GM12865 (cell line): ENCODE results near the gene PTPRF.
"Not testable (repeated sequence)": the region's sequence is repeated elsewhere in the genome, so short reads cannot be mapped to it uniquely, and the experiment has no call there.

Experiments
- DNase-seq: peaks from one replicate; pipeline ENCODE4 v3.0.0; 2010; ENCODE audit warnings: low read depth
- H3K4me3 ChIP-seq: 2 replicates; pipeline ENCODE4 v1.5.1; 2011; ENCODE audit warnings: mild to moderate bottlenecking, low read depth, low read length, control low read depth
- TF ChIP-seq, protein P1 (sequence below): IDR thresholded peaks from 2 replicates; pipeline ENCODE4 v1.5.1; 2011; ENCODE audit warnings: low read length, control low read depth, low read depth, inconsistent platforms; ENCODE audit not compliant: insufficient read depth; ENCODE audit errors: missing control alignments

Gene PTPRF

DNA sequence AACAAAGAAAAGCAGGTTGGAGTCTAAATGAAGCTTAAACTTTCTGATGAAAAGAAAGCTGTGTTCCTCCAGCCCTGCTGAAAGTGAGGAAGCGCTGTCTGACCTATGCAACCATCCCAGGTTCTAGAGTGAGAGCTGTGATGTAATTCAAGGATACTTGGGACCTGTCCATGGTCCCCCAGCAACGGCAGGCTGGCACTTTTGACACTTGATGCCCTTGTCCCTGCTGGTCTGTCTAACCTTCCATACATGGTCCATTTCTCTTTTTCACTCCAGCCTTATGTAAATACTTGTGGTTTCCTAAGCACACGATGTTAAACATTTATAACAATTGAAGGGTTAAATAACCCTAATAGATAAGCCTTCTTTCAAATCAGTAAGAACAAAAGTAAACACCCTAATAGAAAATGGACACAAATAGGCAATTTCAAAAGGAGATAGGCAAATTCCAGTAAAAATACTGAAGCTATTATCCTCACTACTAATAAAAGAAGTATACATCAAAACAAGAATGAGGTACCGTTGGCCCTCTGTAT, 101.5 kb downstream of the PTPRF start:
- TF ChIP-seq, protein P1, sequence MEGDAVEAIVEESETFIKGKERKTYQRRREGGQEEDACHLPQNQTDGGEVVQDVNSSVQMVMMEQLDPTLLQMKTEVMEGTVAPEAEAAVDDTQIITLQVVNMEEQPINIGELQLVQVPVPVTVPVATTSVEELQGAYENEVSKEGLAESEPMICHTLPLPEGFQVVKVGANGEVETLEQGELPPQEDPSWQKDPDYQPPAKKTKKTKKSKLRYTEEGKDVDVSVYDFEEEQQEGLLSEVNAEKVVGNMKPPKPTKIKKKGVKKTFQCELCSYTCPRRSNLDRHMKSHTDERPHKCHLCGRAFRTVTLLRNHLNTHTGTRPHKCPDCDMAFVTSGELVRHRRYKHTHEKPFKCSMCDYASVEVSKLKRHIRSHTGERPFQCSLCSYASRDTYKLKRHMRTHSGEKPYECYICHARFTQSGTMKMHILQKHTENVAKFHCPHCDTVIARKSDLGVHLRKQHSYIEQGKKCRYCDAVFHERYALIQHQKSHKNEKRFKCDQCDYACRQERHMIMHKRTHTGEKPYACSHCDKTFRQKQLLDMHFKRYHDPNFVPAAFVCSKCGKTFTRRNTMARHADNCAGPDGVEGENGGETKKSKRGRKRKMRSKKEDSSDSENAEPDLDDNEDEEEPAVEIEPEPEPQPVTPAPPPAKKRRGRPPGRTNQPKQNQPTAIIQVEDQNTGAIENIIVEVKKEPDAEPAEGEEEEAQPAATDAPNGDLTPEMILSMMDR: no peak
- H3K4me3 ChIP-seq: no peak overlapping the region
- no peak for DNase-seq

DNA sequence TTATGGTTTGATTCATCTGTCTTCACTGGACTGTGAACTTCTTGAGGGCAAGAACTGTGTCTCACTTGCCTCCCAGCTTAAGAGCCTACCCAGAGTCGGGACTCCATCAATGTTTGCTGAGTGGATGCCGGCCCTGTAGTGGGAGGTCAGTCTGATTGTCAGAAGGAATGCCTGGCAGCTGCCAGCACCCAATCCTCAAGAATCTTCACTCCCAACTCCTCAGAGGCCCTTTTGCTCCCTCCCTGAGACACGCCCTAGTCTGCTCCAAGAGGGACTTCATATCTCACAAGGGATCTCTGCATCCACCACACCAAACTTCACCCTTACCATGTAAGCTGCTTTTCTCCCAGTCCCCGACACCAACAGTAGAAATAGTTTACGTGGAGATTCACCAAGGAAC, 104.0 kb downstream of the PTPRF start:
- no peak for DNase-seq
- TF ChIP-seq, protein P1: no peak
- H3K4me3 ChIP-seq: no peak overlapping the region

GRCh38 chr1:43636006-43636641, 105.4 kb downstream of the PTPRF start:
- TF ChIP-seq, protein P1: no peak
- DNase-seq: no peak
- no peak overlapping the region for H3K4me3 ChIP-seq

GRCh38 chr1:43637267-43637666, 106.6 kb downstream of the PTPRF start:
- no peak overlapping the region for H3K4me3 ChIP-seq
- no peak for DNase-seq
- TF ChIP-seq, protein P1: no peak

DNA sequence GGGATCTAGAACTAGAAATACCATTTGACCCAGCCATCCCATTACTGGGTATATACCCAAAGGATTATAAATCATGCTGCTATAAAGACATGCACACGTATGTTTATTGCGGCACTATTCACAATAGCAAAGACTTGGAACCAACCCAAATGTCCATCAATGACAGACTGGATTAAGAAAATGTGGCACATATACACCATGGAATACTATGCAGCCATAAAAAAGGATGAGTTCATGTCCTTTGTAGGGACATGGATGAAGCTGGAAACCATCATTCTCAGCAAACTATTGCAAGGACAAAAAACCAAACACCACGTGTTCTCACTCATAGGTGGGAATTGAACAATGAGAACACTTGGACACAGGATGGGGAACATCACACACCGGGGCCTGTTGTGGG, 107.7 kb downstream of the PTPRF start:
- DNase-seq, H3K4me3 ChIP-seq: not testable (repeated sequence)

GRCh38 chr1:43639976-43640794, 109.5 kb downstream of the PTPRF start:
- DNase-seq: no peak
- TF ChIP-seq, protein P1: no peak
- H3K4me3 ChIP-seq: no peak overlapping the region

DNA sequence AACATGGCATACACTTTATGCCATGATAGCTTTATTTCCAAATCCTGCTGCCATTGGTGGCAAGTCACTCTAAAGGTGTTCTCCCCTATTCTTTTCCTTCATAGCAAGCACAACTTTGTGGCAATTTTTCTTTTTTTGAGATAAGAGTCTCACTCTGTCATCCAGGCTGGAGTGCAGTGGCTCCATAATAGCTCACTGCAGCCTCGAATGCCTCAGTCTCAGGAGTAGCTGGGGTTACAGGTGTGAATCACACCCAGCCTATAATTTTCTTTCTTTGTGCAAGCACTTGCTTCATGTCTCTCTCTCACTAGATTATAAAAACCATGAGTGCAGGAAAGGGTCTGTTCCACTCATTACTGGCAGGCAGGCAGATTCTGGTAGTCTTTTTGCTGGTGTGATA, 113.9 kb downstream of the PTPRF start:
- TF ChIP-seq, protein P1: no peak
- DNase-seq: no peak
- H3K4me3 ChIP-seq: no peak overlapping the region
